HepG2 (cell line): ENCODE measurements around the gene C6orf132. TPM values are rescaled to one million over a fixed set of nuclear protein-coding genes. Genes with fewer than 3 reads are reported as not detected.

Experiments used
- ADNP ChIP-seq: sonication (generic); formaldehyde crosslinking; IDR thresholded peaks from 2 replicates; pipeline ENCODE4 v1.4.0; 2020; ENCODE audit warnings: missing genetic modification reagents
- CREB3 ChIP-seq: sonication (generic); formaldehyde crosslinking; IDR thresholded peaks from 2 replicates; pipeline ENCODE4 v1.5.0; 2020; ENCODE audit warnings: missing genetic modification reagents
- EEA1 ChIP-seq: sonication (generic); formaldehyde crosslinking; IDR thresholded peaks from 2 replicates; pipeline ENCODE4 v1.5.1; 2020; ENCODE audit warnings: mild to moderate bottlenecking, missing genetic modification reagents, borderline replicate concordance
- GZF1 ChIP-seq: sonication (generic); formaldehyde crosslinking; IDR thresholded peaks from 2 replicates; pipeline ENCODE4 v1.5.1; 2020; ENCODE audit warnings: mild to moderate bottlenecking, missing genetic modification reagents
- HBP1 ChIP-seq: IDR thresholded peaks from 2 replicates; pipeline ENCODE4 v1.6.1; 2016; ENCODE audit warnings: low read depth, control low read depth
- HNRNPUL1 ChIP-seq: fragments of 200-400 bp; formaldehyde crosslinking; IDR thresholded peaks from 2 replicates; pipeline ENCODE4 v1.6.1; 2017; ENCODE audit warnings: low read depth, mild to moderate bottlenecking, low read length, moderate library complexity
- KLF11 ChIP-seq: IDR thresholded peaks from 2 replicates; pipeline ENCODE4 v1.6.1; 2016; ENCODE audit warnings: missing compliant biosample characterization
- KLF13 ChIP-seq: sonication (generic); formaldehyde crosslinking; IDR thresholded peaks from 2 replicates; pipeline ENCODE4 v1.4.0; 2020; ENCODE audit warnings: mild to moderate bottlenecking, missing genetic modification reagents
- NR2C2 ChIP-seq: sonication (generic); formaldehyde crosslinking; IDR thresholded peaks from 2 replicates; pipeline ENCODE4 v1.4.0; 2020; ENCODE audit warnings: missing genetic modification reagents, mild to moderate bottlenecking, moderate library complexity, borderline replicate concordance
- PITX1 ChIP-seq: sonication (generic); formaldehyde crosslinking; IDR thresholded peaks from 2 replicates; pipeline ENCODE4 v1.5.1; 2020; ENCODE audit warnings: mild to moderate bottlenecking, missing genetic modification reagents
- SP4 ChIP-seq: sonication (generic); formaldehyde crosslinking; IDR thresholded peaks from 2 replicates; pipeline ENCODE4 v1.8.1; 2023; ENCODE audit warnings: mild to moderate bottlenecking, missing genetic modification reagents
- STAG1 ChIP-seq: sonication (generic); formaldehyde crosslinking; IDR thresholded peaks from 2 replicates; pipeline ENCODE4 v1.4.0; 2020; ENCODE audit warnings: missing genetic modification reagents
- TSC22D2 ChIP-seq: sonication (generic); formaldehyde crosslinking; IDR thresholded peaks from 2 replicates; pipeline ENCODE4 v1.5.1; 2020; ENCODE audit warnings: missing genetic modification reagents, mild to moderate bottlenecking, borderline replicate concordance
- ZBTB34 ChIP-seq: sonication (generic); formaldehyde crosslinking; IDR thresholded peaks from 2 replicates; pipeline ENCODE4 v1.8.0; 2022; ENCODE audit warnings: mild to moderate bottlenecking, missing genetic modification reagents
- ZFP91 ChIP-seq: sonication (generic); formaldehyde crosslinking; IDR thresholded peaks from 2 replicates; pipeline ENCODE4 v1.9.0; 2022; ENCODE audit warnings: missing genetic modification reagents, mild to moderate bottlenecking, borderline replicate concordance
- ZNF17 ChIP-seq: sonication (generic); formaldehyde crosslinking; IDR thresholded peaks from 2 replicates; pipeline ENCODE4 v1.5.0; 2020; ENCODE audit warnings: mild to moderate bottlenecking, missing genetic modification reagents
- ZNF280D ChIP-seq: sonication (generic); formaldehyde crosslinking; IDR thresholded peaks from 2 replicates; pipeline ENCODE4 v1.5.1; 2020; ENCODE audit warnings: mild to moderate bottlenecking, missing genetic modification reagents
- ZNF484 ChIP-seq: sonication (generic); formaldehyde crosslinking; IDR thresholded peaks from 2 replicates; pipeline ENCODE4 v1.5.1; 2020; ENCODE audit warnings: mild to moderate bottlenecking, low read depth, missing genetic modification reagents, borderline replicate concordance
- ZNF543 ChIP-seq: sonication (generic); formaldehyde crosslinking; IDR thresholded peaks from 2 replicates; pipeline ENCODE4 v1.4.0; 2020; ENCODE audit warnings: mild to moderate bottlenecking, missing genetic modification reagents
- ZNF746 ChIP-seq: sonication (generic); formaldehyde crosslinking; IDR thresholded peaks from 2 replicates; pipeline ENCODE4 v1.8.0; 2022; ENCODE audit warnings: mild to moderate bottlenecking, missing genetic modification reagents
- ZNF782 ChIP-seq: sonication (generic); formaldehyde crosslinking; IDR thresholded peaks from 2 replicates; pipeline ENCODE4 v1.4.0; 2020; ENCODE audit warnings: missing genetic modification reagents, mild to moderate bottlenecking, borderline replicate concordance
- polyA plus RNA-seq, 8 experiments: library from polyadenylated mRNA; depleted of rRNA in 3 of 8; stranded (reverse) in 7 of 8; unstranded in 1 of 8; fragments of >200 nt; fragmentation: Illumina TruSeq in 4 of 8; extraction: Trizol in 4 of 8; gene quantifications; 2 replicates each; pipeline versions ENCODE4 v1.2.1 to v1.2.3, GENCODE V29; 2011 to 2016; ENCODE audit warnings: low read depth in 4 of 8, missing spikeins in 1 of 8, mixed read lengths in 1 of 8; ENCODE audit not compliant: insufficient read depth in 1 of 8
- total RNA-seq, 5 experiments: library from RNA; depleted of rRNA; stranded (reverse); fragments of >200 nt; fragmentation: Illumina TruSeq; extraction: Trizol; gene quantifications; 2 replicates each; pipeline ENCODE4 v1.2.3, GENCODE V29; 2016; ENCODE audit warnings: low read depth in 1 of 5

C6orf132 gene
- total and polyA plus RNA-seq, 2 of the 13 experiments (the other 11 are each of a cell fraction or from before 2014, with no cell fraction given) = 0.78 to 3.0 TPM

- TF ChIP-seq ZNF280D (CRISPR knock-in tag) = no peak
- TF ChIP-seq HBP1 (CRISPR knock-in tag) = no peak
- no peak for TF ChIP-seq NR2C2 (CRISPR knock-in tag)
- TF ChIP-seq KLF13 = peak; percentile 47; the same call in 1 of the 2 replicates
- no peak for TF ChIP-seq ZNF543
- TF ChIP-seq GZF1 (CRISPR knock-in tag) = no peak
- TF ChIP-seq ZFP91 (CRISPR knock-in tag) = peak; percentile 66
- no peak for TF ChIP-seq CREB3
- no peak for TF ChIP-seq ZBTB34
- no peak for TF ChIP-seq ZNF782 (CRISPR knock-in tag)
- no peak for TF ChIP-seq ZNF17 (CRISPR knock-in tag)
- TF ChIP-seq PITX1 (CRISPR knock-in tag) = no peak
- TF ChIP-seq HNRNPUL1 = no peak
- 0 out of 2 replicates have a peak, but pooled peaks have one; percentile 15 for TF ChIP-seq STAG1
- no peak for TF ChIP-seq ZNF484 (CRISPR knock-in tag)
- TF ChIP-seq ZNF746 = no peak
- no peak for TF ChIP-seq SP4
- peak; percentile 49; the same call in 1 of the 2 replicates for TF ChIP-seq ADNP (CRISPR knock-in tag)
- 0 out of 2 replicates have a peak, but pooled peaks have one; percentile 48 for TF ChIP-seq EEA1 (CRISPR knock-in tag)
- TF ChIP-seq KLF11 (CRISPR knock-in tag) = no peak
- no peak; the same call in 1 of the 2 replicates for TF ChIP-seq TSC22D2 (CRISPR knock-in tag)
Observed at GRCh38 chr6:42118162-42119001, 24.0 kb downstream of the C6orf132 start (continued).
